ENCODE data around the gene SORBS1.

DNA sequence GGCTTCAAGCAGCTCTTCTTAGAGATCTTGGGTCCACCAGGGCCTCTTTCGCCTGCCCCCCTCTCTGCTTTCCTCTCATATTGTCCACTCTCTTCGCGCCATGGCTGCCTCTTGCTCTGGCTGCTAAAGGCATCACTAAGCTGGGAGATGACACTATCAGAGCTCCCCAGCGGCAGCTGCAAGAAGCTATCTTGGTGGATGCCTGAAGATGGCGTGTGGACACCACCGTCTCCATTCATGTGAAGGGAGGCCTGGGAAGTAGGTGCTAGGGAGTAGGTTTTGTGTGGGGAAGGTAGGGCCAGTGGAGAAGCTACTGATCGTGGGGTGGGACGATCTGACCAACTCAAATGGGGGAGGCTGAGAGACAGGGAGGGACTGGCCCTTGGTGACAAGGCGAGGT, 224.5 kb downstream of the SORBS1 start:
- no peak for TF ChIP-seq CTCF (IDR thresholded peaks at IDR 0.05; ENCODE audit: low read depth, low read length, missing input control)
- no peak for TF ChIP-seq REST (IDR thresholded peaks at IDR 0.05)
- TF ChIP-seq, protein P1, sequence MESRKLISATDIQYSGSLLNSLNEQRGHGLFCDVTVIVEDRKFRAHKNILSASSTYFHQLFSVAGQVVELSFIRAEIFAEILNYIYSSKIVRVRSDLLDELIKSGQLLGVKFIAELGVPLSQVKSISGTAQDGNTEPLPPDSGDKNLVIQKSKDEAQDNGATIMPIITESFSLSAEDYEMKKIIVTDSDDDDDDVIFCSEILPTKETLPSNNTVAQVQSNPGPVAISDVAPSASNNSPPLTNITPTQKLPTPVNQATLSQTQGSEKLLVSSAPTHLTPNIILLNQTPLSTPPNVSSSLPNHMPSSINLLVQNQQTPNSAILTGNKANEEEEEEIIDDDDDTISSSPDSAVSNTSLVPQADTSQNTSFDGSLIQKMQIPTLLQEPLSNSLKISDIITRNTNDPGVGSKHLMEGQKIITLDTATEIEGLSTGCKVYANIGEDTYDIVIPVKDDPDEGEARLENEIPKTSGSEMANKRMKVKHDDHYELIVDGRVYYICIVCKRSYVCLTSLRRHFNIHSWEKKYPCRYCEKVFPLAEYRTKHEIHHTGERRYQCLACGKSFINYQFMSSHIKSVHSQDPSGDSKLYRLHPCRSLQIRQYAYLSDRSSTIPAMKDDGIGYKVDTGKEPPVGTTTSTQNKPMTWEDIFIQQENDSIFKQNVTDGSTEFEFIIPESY (IDR thresholded peaks at IDR 0.05), result no peak
- no peak for TF ChIP-seq RAD21 (IDR thresholded peaks at IDR 0.05)
- TF ChIP-seq JUND (IDR thresholded peaks at IDR 0.05), result no peak
- TF ChIP-seq TAF1 (conservative IDR thresholded peaks at IDR 0.05), result no peak
- TF ChIP-seq GABPA (IDR thresholded peaks at IDR 0.05 in 1 of 2, conservative IDR thresholded peaks at IDR 0.05 in 1 of 2), result no peak
- no peak for TF ChIP-seq NR2F2 (IDR thresholded peaks at IDR 0.05)
- TF ChIP-seq, protein P2, sequence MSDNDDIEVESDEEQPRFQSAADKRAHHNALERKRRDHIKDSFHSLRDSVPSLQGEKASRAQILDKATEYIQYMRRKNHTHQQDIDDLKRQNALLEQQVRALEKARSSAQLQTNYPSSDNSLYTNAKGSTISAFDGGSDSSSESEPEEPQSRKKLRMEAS (IDR thresholded peaks at IDR 0.05), result no peak

All from liver (tissue), 3 donors.